HEK293 (cell line): ENCODE data around the gene LRRC10B.
"Not testable (repeated sequence)": the region's sequence is repeated elsewhere in the genome, so short reads cannot be mapped to it uniquely, and the experiment has no call there.

Source experiments
- CTCF ChIA-PET: fragments of 350-600 bp; formaldehyde crosslinking; extraction: SDS; loops from one replicate; lab custom pipeline; 2021; ENCODE audit warnings: antibody characterized with exemption; lab: Yijun Ruan, JAX
- POLR2A ChIA-PET: fragments of 300-600 bp; formaldehyde crosslinking; extraction: SDS; loops from one replicate; lab custom pipeline; 2020; ENCODE audit warnings: antibody characterized with exemption, inconsistent platforms; lab: Yijun Ruan, JAX
- H3K27ac ChIP-seq: fragments of 200-500 bp; sonication (Bioruptor generic); 2 replicates; pipeline ENCODE4 v1.5.1; 2014; ENCODE audit warnings: low read depth, low read length, control low read depth, inconsistent platforms; ENCODE audit errors: extremely low read depth
- H3K36me3 ChIP-seq, 2 experiments: fragments of 200-500 bp in 1 of 2; sonication (Bioruptor generic) in 1 of 2; 1 replicate in 1 of 2; 2 replicates in 1 of 2; pipeline ENCODE4 v1.5.1; 2014 to 2017; ENCODE audit warnings: inconsistent platforms in 2 of 2, low read length in 2 of 2; ENCODE audit not compliant: control insufficient read depth in 2 of 2, insufficient read depth in 1 of 2
- H3K4me1 ChIP-seq: fragments of 200-500 bp; sonication (Bioruptor generic); 2 replicates; pipeline ENCODE4 v1.5.1; 2014; ENCODE audit warnings: mild to moderate bottlenecking, low read length, inconsistent platforms; ENCODE audit not compliant: control insufficient read depth, insufficient read depth
- H3K4me3 ChIP-seq: 2 replicates; pipeline ENCODE4 v1.5.1; 2011; ENCODE audit warnings: low read depth, mild to moderate bottlenecking, control low read depth, low read length, moderate library complexity
- H3K9me3 ChIP-seq: fragments of 200-500 bp; sonication (Bioruptor generic); 2 replicates; pipeline ENCODE4 v1.5.1; 2014; ENCODE audit warnings: low read depth, low read length, inconsistent platforms; ENCODE audit not compliant: control insufficient read depth, insufficient read depth
- AEBP2 ChIP-seq: fragments of 450-650 bp; formaldehyde crosslinking; IDR thresholded peaks from 2 replicates; pipeline ENCODE4 v1.5.1; 2016; ENCODE audit warnings: missing biosample characterization, missing genetic modification characterization, borderline replicate concordance
- GFI1B ChIP-seq: fragments of 450-650 bp; formaldehyde crosslinking; IDR thresholded peaks from 2 replicates; pipeline ENCODE4 v1.5.1; 2016; ENCODE audit warnings: missing biosample characterization, missing genetic modification characterization
- REST ChIP-seq: fragments of 450-650 bp; formaldehyde crosslinking; IDR thresholded peaks from 2 replicates; pipeline ENCODE4 v1.5.1; 2016; ENCODE audit warnings: missing biosample characterization, missing genetic modification characterization
- ZBTB11 ChIP-seq: fragments of 450-650 bp; formaldehyde crosslinking; conservative IDR thresholded peaks from 2 replicates; pipeline ENCODE4 v1.5.1; 2016; ENCODE audit warnings: low read depth, missing biosample characterization, missing genetic modification characterization
- ZBTB21 ChIP-seq: fragments of 450-650 bp; formaldehyde crosslinking; IDR thresholded peaks from 2 replicates; pipeline ENCODE4 v1.5.1; 2017; ENCODE audit warnings: missing biosample characterization, missing genetic modification characterization
- ZBTB8A ChIP-seq: fragments of 450-650 bp; formaldehyde crosslinking; IDR thresholded peaks from 2 replicates; pipeline ENCODE4 v1.5.1; 2016; ENCODE audit warnings: missing biosample characterization, missing genetic modification characterization
- ZNF140 ChIP-seq: fragments of 450-650 bp; formaldehyde crosslinking; IDR thresholded peaks from 2 replicates; pipeline ENCODE4 v1.5.1; 2016; ENCODE audit warnings: missing biosample characterization, missing genetic modification characterization
- ZNF19 ChIP-seq: fragments of 450-650 bp; formaldehyde crosslinking; IDR thresholded peaks from 2 replicates; pipeline ENCODE4; 2016; ENCODE audit warnings: missing biosample characterization, missing genetic modification characterization, low read depth
- ZNF202 ChIP-seq: fragments of 450-650 bp; formaldehyde crosslinking; IDR thresholded peaks from 2 replicates; pipeline ENCODE4 v1.5.1; 2016; ENCODE audit warnings: missing biosample characterization, missing genetic modification characterization, borderline replicate concordance
- ZNF354C ChIP-seq: fragments of 450-650 bp; formaldehyde crosslinking; IDR thresholded peaks from 2 replicates; pipeline ENCODE4 v1.5.1; 2016; ENCODE audit warnings: missing biosample characterization, missing genetic modification characterization, low read depth, borderline replicate concordance
- ZNF394 ChIP-seq: fragments of 450-650 bp; formaldehyde crosslinking; IDR thresholded peaks from 2 replicates; pipeline ENCODE4 v1.5.1; 2016; ENCODE audit warnings: missing biosample characterization, missing genetic modification characterization, mild to moderate bottlenecking, moderate library complexity, borderline replicate concordance
- ZNF404 ChIP-seq: fragments of 450-650 bp; formaldehyde crosslinking; IDR thresholded peaks from 2 replicates; pipeline ENCODE4 v1.5.1; 2017; ENCODE audit warnings: missing biosample characterization, missing genetic modification characterization
- ZNF426 ChIP-seq: fragments of 450-650 bp; formaldehyde crosslinking; IDR thresholded peaks from 2 replicates; pipeline ENCODE4 v1.5.1; 2017; ENCODE audit warnings: missing biosample characterization, missing genetic modification characterization, mild to moderate bottlenecking, inconsistent platforms, moderate library complexity
- ZNF433 ChIP-seq: fragments of 450-650 bp; formaldehyde crosslinking; IDR thresholded peaks from 2 replicates; pipeline ENCODE4 v1.5.1; 2016; ENCODE audit warnings: missing biosample characterization, missing genetic modification characterization, low read depth
- ZNF518A ChIP-seq: fragments of 450-650 bp; formaldehyde crosslinking; conservative IDR thresholded peaks from 2 replicates; pipeline ENCODE4 v1.5.1; 2016; ENCODE audit warnings: low read depth, missing biosample characterization, missing genetic modification characterization
- ZNF555 ChIP-seq: fragments of 450-650 bp; formaldehyde crosslinking; conservative IDR thresholded peaks from 2 replicates; pipeline ENCODE4 v1.5.1; 2017; ENCODE audit warnings: missing biosample characterization, mild to moderate bottlenecking, missing genetic modification characterization, inconsistent platforms
- ZNF558 ChIP-seq: fragments of 450-650 bp; formaldehyde crosslinking; IDR thresholded peaks from 2 replicates; pipeline ENCODE4 v1.5.1; 2016; ENCODE audit warnings: missing biosample characterization, missing genetic modification characterization
- ZNF560 ChIP-seq: fragments of 450-650 bp; formaldehyde crosslinking; IDR thresholded peaks from 2 replicates; pipeline ENCODE4 v1.5.1; 2017; ENCODE audit warnings: missing biosample characterization, missing genetic modification characterization, borderline replicate concordance
- ZNF623 ChIP-seq: fragments of 450-650 bp; formaldehyde crosslinking; IDR thresholded peaks from 2 replicates; pipeline ENCODE4 v1.5.1; 2016; ENCODE audit warnings: missing biosample characterization, missing genetic modification characterization
- ZNF654 ChIP-seq: fragments of 450-650 bp; formaldehyde crosslinking; IDR thresholded peaks from 2 replicates; pipeline ENCODE4 v1.5.1; 2016; ENCODE audit warnings: low read depth, missing biosample characterization, missing genetic modification characterization
- ZXDB ChIP-seq: fragments of 450-650 bp; formaldehyde crosslinking; IDR thresholded peaks from 2 replicates; pipeline ENCODE4 v1.5.1; 2016; ENCODE audit warnings: missing biosample characterization, missing genetic modification characterization

The LRRC10B gene

GRCh38 chr11:61479360-61480058 is 29.0 kb upstream of the LRRC10B start:
- H3K36me3 ChIP-seq, H3K4me3 ChIP-seq, POLR2A ChIA-PET, H3K4me1 ChIP-seq, H3K27ac ChIP-seq, H3K9me3 ChIP-seq: not testable (repeated sequence)
- CTCF ChIA-PET, result interaction anchor here (1.3 to 11.7 kb wide), 7 partner anchors 9 to 159 kb away, joined by 4 to 325 read pairs (median 11); partner anchors contain the start of gene LRRC10B
- TF ChIP-seq ZNF354C (tag by site-specific recombination) (0 out of 2 replicates have a peak, but pooled peaks have one; percentile 13), ZNF433 (peak; percentile 47; the same call in 1 of the 2 replicates), ZNF202 (peak; percentile 83), ZNF558 (tag by site-specific recombination) (peak; percentile 48; the same call in 1 of the 2 replicates), ZNF555 (peak; percentile 78), ZBTB21 (tag by site-specific recombination) (peak; percentile 28; the same call in 1 of the 2 replicates), ZNF654 (tag by site-specific recombination) (peak; percentile 25), ZXDB (tag by site-specific recombination) (peak; percentile 26; the same call in 1 of the 2 replicates), ZBTB8A (tag by site-specific recombination) (peak; percentile 70), GFI1B (tag by site-specific recombination) (0 out of 2 replicates have a peak, but pooled peaks have one; percentile 10), REST (peak; percentile 50; the same call in 1 of the 2 replicates), AEBP2 (tag by site-specific recombination) (0 out of 2 replicates have a peak, but pooled peaks have one; percentile 16), ZNF518A (tag by site-specific recombination) (peak; percentile 84), ZNF404 (tag by site-specific recombination) (0 out of 2 replicates have a peak, but pooled peaks have one; percentile 18), ZBTB11 (tag by site-specific recombination) (peak; percentile 71), ZNF623 (tag by site-specific recombination) (peak; percentile 67), ZNF19 (tag by site-specific recombination) (0 out of 2 replicates have a peak, but pooled peaks have one; percentile 26), ZNF394 (peak; percentile 89), ZNF426 (tag by site-specific recombination) (peak; percentile 78), ZNF560 (tag by site-specific recombination) (0 out of 2 replicates have a peak, but pooled peaks have one; percentile 28), ZNF140 (tag by site-specific recombination) (peak; percentile 72; the same call in 1 of the 2 replicates)
